Ascending aorta (tissue), 2 donors: ENCODE measurements around the gene DKK3. TPM values are rescaled to one million over a fixed set of nuclear protein-coding genes. Genes with fewer than 3 reads are reported as not detected.

ENCODE experiments used
- DNase-seq, 2 donors: peaks; one replicate each; pipeline ENCODE4 v3.0.0-alpha.2; 2019; ENCODE audit warnings: low spot score in 2 of 2
- H3K27ac ChIP-seq, 2 donors: fragments of 200-600 bp; sonication (generic); one replicate each; pipeline ENCODE4 v1.5.1; 2016 to 2017; ENCODE audit warnings: mild to moderate bottlenecking in 1 of 2
- H3K27me3 ChIP-seq: fragments of 200-600 bp; sonication (generic); one replicate; pipeline ENCODE4 v1.5.1; 2017
- H3K36me3 ChIP-seq, 2 donors: fragments of 200-600 bp; sonication (generic); one replicate each; pipeline ENCODE4 v1.5.1; 2016
- H3K4me1 ChIP-seq, 2 donors: fragments of 200-600 bp; sonication (generic); one replicate each; pipeline ENCODE4 v1.5.1; 2016 to 2017; ENCODE audit warnings: mild to moderate bottlenecking in 1 of 2
- H3K4me3 ChIP-seq, 2 donors: fragments of 200-600 bp; sonication (generic); one replicate each; pipeline ENCODE4 v1.5.1; 2016 to 2017; ENCODE audit warnings: mild to moderate bottlenecking in 1 of 2
- H3K9me3 ChIP-seq, 2 donors: fragments of 200-600 bp; sonication (generic); one replicate each; pipeline ENCODE4 v1.5.1; 2016
- intact Hi-C: fragments of 100-400 bp; cut with DNase I; formaldehyde crosslinking; loops from one replicate; pipeline ENCODE4 v1.15.1; 2023
- total RNA-seq: library from RNA; depleted of rRNA; stranded (reverse); fragments of >200 nt; gene quantifications from one replicate; pipeline ENCODE4 v1.1.0, GENCODE V29; 2016
- TF ChIP-seq, protein P1 (sequence below), 3 experiments: fragments of 200-600 bp in 2 of 3; fragments of 450-650 bp in 1 of 3; sonication (generic) in 2 of 3; IDR thresholded peaks; one replicate each; pipeline ENCODE4 v1.5.1; 2016 to 2019; ENCODE audit warnings: antibody characterized with exemption in 3 of 3, mild to moderate bottlenecking in 1 of 3, moderate library complexity in 1 of 3

Gene DKK3
- total RNA-seq, 1 donor from 2014 or later: 433 TPM

DNA sequence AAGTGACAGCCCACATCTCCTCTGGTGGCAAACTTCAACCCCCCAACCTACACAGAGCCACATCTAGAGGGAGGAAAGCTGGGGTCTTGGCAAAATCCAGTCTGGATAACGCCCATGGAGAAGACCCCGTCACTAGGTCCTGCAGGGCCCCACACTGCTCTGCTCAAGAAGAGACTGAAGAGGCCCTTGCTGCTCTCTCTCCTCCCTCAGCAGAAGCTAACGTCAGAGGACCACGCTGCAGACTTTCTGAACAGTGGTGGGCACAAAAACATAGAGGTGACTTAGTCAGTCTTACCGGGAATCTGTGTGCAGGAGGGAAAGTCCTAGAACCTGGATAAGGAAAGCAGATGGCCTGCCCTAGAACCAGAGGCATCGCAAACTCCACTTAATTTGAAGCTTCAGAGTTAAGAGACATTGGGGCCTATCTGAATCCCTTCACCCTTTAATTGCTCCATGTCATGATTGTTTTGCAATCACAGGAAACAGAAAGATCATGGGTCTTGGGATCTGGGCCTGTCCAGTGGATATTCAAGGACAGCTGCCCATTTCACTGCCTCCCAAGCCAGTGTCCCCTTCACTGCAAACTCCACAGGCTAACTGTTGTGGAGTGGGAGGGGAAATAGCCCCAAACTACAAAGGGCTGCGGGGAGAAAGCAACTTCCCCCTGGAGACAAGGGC lies 1.7 kb downstream of the DKK3 start:
- Histone ChIP-seq H3K36me3 (peaks cover 2 to 11% of the 10 kb centered on the region in 2 donors), H3K27me3 (no peaks in the 10 kb centered on the region), H3K4me3 (peak overlapping the region in 1 of 2 donors; percentile 82), H3K4me1 (peaks cover 3 to 33% of the 10 kb centered on the region in 2 donors), H3K9me3 (no peaks in the 10 kb centered on the region), H3K27ac (peak overlapping the region; percentile 86 to 88)
- TF ChIP-seq, protein P1, sequence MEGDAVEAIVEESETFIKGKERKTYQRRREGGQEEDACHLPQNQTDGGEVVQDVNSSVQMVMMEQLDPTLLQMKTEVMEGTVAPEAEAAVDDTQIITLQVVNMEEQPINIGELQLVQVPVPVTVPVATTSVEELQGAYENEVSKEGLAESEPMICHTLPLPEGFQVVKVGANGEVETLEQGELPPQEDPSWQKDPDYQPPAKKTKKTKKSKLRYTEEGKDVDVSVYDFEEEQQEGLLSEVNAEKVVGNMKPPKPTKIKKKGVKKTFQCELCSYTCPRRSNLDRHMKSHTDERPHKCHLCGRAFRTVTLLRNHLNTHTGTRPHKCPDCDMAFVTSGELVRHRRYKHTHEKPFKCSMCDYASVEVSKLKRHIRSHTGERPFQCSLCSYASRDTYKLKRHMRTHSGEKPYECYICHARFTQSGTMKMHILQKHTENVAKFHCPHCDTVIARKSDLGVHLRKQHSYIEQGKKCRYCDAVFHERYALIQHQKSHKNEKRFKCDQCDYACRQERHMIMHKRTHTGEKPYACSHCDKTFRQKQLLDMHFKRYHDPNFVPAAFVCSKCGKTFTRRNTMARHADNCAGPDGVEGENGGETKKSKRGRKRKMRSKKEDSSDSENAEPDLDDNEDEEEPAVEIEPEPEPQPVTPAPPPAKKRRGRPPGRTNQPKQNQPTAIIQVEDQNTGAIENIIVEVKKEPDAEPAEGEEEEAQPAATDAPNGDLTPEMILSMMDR (IDR thresholded peaks at IDR 0.05): no peak
- intact Hi-C loops: no loop called here
- DNase-seq: no peak

DNA sequence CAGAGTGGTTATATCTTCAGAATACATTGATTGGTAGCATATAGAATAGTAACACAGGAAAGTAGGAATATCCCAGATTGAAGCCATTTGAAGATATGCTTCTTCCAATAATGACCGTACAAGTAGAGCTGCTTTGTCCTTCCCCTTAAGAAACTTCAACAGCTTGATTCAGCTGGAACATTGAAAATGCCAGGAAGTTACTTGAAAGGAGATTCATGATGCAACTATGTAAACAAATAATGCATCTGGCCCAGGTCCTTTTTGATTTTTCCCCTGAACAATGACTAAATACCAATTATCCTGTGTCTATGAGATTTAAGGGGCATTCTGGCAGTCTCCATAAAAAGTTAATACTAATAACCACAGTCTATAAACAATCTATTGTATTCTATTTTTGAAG lies 3.0 kb downstream of the DKK3 start:
- Histone ChIP-seq H3K27me3 (no peaks in the 10 kb centered on the region), H3K9me3 (no peaks in the 10 kb centered on the region), H3K36me3 (peaks cover 8 to 23% of the 10 kb centered on the region in 2 donors), H3K4me1 (peaks cover 3 to 33% of the 10 kb centered on the region in 2 donors), H3K4me3 (peak overlapping the region in 1 of 2 donors; percentile 21), H3K27ac (peak overlapping the region; percentile 54 to 88)
- DNase-seq: no peak
- intact Hi-C loops: no loop called here
- TF ChIP-seq, protein P1 (IDR thresholded peaks at IDR 0.05): no peak

DNA sequence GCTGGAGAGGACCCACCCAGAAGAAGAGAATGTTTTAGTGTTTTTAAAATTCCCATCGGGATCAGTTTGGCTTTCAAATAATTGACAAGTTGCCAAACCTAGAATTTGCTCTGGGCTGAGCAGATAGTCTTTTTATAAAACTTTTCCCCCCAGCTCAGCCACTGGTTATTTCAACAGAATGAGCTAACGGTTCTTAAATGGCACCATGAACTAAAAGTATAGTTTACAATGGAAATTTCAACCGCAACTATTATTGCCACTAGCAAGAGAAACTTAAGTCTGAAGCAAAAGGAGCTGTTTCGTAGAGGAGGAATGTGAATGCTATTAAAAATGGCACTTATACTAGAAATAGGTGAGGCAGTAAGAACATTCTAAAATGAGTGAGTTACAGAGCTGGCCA lies 3.4 kb downstream of the DKK3 start:
- H3K36me3 ChIP-seq: peaks cover 8 to 23% of the 10 kb centered on the region in 2 donors
- H3K9me3 ChIP-seq: no peaks in the 10 kb centered on the region
- no peaks in the 10 kb centered on the region for H3K27me3 ChIP-seq
- DNase-seq: no peak
- H3K4me1 ChIP-seq: peaks cover 3 to 32% of the 10 kb centered on the region in 2 donors
- peak overlapping the region; percentile 54 to 88 for H3K27ac ChIP-seq
- intact Hi-C loops: no loop called here
- H3K4me3 ChIP-seq: peak overlapping the region in 1 of 2 donors; percentile 21
- TF ChIP-seq, protein P1 (IDR thresholded peaks at IDR 0.05): no peak

DNA sequence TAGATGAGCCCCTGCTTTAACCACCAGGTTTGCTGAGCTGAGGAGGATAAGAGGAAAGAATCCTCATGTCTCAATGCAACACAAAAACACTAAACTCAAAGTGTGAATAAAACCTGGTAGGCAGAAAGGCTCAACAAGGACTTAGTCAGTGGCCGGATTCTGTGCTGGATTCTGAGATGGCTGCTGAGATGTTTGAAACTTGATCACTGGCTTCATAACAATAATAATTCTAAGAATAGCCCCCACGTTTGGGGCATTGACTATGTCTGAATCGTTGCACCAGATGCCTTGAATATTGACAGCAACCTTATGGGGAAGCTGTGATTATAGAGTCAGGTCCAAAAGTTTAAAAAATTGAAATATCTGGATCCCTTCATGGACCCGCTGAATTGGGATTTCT lies 4.6 kb downstream of the DKK3 start:
- no peak for DNase-seq
- TF ChIP-seq, protein P1 (IDR thresholded peaks at IDR 0.05): no peak
- peaks cover 3 to 30% of the 10 kb centered on the region in 2 donors for H3K4me1 ChIP-seq
- no peaks in the 10 kb centered on the region for H3K9me3 ChIP-seq
- peak overlapping the region; percentile 43 to 88 for H3K27ac ChIP-seq
- no peaks in the 10 kb centered on the region for H3K27me3 ChIP-seq
- H3K36me3 ChIP-seq: peaks cover 8 to 23% of the 10 kb centered on the region in 2 donors
- intact Hi-C loops: no loop called here
- H3K4me3 ChIP-seq: no peak overlapping the region

DNA sequence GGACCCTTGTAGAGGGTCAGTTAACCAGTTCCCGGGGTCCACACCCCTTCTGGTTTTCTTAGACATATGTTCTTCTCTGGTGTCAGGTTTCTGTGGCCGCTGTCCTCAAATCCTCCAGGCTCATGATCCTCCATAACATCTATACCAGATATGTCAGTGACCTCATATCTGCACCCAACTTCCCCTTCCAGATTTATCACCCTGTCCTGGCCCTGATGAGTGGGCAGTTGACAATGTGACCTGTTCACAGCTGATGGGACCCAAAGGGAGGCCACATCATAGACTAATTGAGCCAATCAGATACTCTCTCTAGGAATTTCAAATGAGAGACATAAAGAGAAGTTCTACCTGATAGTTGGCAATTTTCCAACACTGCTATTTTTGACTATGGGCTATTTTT lies 5.1 kb downstream of the DKK3 start:
- Histone ChIP-seq H3K27me3 (no peaks in the 10 kb centered on the region), H3K36me3 (peaks cover 8 to 26% of the 10 kb centered on the region in 2 donors), H3K4me3 (no peak overlapping the region), H3K4me1 (peaks cover 3 to 31% of the 10 kb centered on the region in 2 donors), H3K27ac (peak overlapping the region; percentile 43 to 88), H3K9me3 (no peaks in the 10 kb centered on the region)
- intact Hi-C loops: no loop called here
- DNase-seq: no peak
- TF ChIP-seq, protein P1 (IDR thresholded peaks at IDR 0.05): no peak
